ENCODE results near the gene FMOD. TPM values are rescaled to one million over a fixed set of nuclear protein-coding genes. Genes with fewer than 3 reads are reported as not detected.

FMOD gene
- total RNA-seq: 10.0 and 60.8 TPM in 2 replicates

DNA sequence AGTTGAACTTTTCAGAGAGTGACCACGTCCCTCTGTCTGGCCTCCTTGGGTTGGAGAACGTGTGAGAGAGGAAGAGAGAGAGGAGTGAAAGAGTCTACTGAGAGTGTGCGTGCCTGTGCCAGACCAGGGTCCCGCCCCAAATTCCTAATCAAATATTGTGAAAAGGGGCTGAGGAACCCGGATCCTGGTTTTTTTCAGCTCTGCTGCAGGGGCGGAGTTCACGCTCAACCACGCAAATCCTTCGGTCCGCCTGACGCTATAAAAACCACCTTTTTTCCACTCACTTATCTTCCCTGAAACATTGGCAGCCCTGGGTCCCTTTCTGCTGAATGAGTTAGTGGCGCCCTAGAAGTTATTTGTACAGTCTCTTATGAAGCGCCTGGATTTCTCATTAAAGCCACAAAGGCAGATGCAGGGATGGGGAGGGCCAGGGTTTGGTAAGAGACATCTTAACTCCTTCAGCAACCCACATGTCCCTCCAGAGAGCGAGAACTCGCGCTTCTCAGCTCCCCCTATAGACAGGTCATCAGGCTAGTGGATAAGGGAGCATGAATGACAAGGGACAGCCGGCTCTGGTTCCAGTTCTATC lies at the start of gene FMOD:
Gene FMOD, minus strand, starts transcription at position 86 of the 589 bp plus-strand sequence. CDS start 2,852 bp downstream, outside the sequence.

DNA sequence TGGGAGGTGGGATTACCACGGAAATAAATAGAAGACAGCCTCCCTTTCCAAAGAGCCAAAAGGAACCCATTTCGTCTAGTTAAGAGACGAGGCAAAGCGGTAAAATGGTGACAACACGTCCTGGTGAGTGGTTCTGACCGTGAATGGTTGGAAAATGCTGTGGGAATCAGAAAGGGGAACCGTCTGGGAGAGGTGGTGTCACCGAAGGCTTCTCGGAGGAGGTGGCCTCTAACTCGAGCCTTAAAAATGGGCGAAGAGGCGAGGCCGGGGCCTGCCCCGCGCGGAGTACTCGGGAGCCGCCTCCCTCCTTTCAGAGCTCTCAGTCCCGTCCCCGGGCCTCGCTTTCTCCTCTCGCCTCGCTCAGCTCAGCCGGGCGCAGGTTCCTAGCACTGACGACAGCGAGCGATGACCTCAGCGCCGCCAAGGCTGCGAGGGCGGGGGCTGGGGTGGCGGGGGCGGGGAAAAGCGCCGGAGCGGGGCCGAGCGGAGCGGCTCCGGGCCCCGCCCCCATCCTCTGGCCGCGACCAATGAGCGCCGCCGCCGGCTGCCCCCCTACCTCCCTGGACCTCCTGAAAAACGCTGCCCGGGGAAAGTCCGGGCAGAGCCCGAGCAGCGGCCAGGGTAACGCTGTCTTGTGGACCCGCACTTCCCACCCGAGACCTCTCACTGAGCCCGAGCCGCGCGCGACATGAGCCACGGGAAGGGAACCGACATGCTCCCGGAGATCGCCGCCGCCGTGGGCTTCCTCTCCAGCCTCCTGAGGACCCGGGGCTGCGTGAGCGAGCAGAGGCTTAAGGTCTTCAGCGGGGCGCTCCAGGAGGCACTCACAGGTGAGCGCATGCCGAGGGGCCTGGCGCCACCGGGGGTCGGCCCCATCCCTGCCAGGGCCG lies 45.8 kb downstream of the FMOD start, which contains the start of gene BTG2:
Gene BTG2, plus strand, starts transcription at position 601 of the 890 bp plus-strand sequence. Its CDS starts 88 bp downstream, at position 689.

Other genes starting within 250 kb of the FMOD start
- 16.5 and 19.5 TPM in 2 replicates for gene ADORA1, start 223.4 kb downstream of the FMOD start, total RNA-seq
- 0.09 and 0.14 TPM in 2 replicates for gene MYBPH, start 175.3 kb downstream of the FMOD start, total RNA-seq
- gene CHI3L1, start 164.4 kb downstream of the FMOD start, total RNA-seq: 14.5 and 35.3 TPM in 2 replicates
- gene CHIT1, start 121.4 kb downstream of the FMOD start, total RNA-seq: 0.18 TPM in 1 of 2 replicates, not detected in the other
- 8.0 and 17.4 TPM in 2 replicates for gene BTG2, start 45.6 kb downstream of the FMOD start, total RNA-seq
- gene PRELP, start 124.7 kb upstream of the FMOD start, total RNA-seq: 0.14 and 0.37 TPM in 2 replicates
- not detected in 2 replicates for gene OPTC, start 143.0 kb upstream of the FMOD start, total RNA-seq